ENCODE results near the gene LMNTD1. TPM values are rescaled to one million over a fixed set of nuclear protein-coding genes. Genes with fewer than 3 reads are reported as not detected.

LMNTD1 gene
- total RNA-seq, 6 donors from 2014 or later = 1.6 to 17.8 (median 5.8) TPM; not detected in 1

DNA sequence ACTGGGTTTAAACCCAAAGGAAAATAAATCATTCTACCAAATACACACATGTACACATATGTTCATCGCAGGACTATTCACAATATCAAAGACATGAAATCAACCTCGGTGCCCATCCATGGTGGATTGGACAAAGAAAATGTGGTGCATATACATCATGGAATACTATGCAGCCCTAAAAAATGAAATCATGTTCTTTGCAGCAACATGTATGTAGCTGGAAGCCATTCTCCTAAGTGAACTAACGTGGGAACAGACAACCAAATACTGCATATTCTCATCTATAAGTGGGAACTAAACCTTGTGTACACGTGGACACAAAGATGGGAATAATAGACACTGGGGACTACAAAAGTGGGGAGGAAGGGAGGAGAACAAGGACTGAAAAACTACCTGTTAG, 96.6 kb downstream of the LMNTD1 start:
- no peak overlapping the region for H3K4me3 ChIP-seq
- H3K9me3 ChIP-seq = no peaks in the 10 kb centered on the region
- H3K27me3 ChIP-seq = no peaks in the 10 kb centered on the region
- WGBS, 2 donors = 87 to 91% methylated on average over 4 of the region's 4 CpGs
- H3K27ac ChIP-seq = no peak overlapping the region
- H3K36me3 ChIP-seq = no peaks in the 10 kb centered on the region
- TF ChIP-seq POLR2AphosphoS5 (IDR thresholded peaks at IDR 0.05) = no peak
- DNase-seq (no peak), ATAC-seq (ENCODE audit: low FRiP score in 2 of 2) (no peak)
- H3K4me1 ChIP-seq = no peaks in the 10 kb centered on the region

DNA sequence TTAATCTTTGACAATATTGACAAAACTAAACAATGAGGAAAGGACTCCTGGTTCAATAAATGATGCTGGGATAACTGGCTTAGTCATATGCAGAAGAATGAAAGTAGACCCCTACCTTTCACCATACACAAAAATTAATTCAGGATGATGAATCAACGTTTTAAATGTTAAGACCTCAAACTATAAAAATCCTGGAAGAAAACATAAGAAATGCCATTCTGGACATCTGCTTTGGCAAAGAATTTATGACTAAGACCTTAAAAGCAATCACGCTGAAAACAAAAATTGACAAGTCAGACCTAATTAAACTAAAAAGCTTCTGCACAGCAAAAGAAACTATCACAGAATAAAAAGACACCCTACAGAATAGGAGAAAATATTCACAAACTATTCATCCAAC, 97.4 kb downstream of the LMNTD1 start:
- Histone ChIP-seq H3K9me3 (no peaks in the 10 kb centered on the region), H3K4me3 (no peak overlapping the region), H3K27ac (no peak overlapping the region), H3K36me3 (no peaks in the 10 kb centered on the region), H3K27me3 (no peaks in the 10 kb centered on the region), H3K4me1 (no peaks in the 10 kb centered on the region)
- no peak for ATAC-seq (ENCODE audit: low FRiP score in 2 of 2)
- TF ChIP-seq, protein P1, sequence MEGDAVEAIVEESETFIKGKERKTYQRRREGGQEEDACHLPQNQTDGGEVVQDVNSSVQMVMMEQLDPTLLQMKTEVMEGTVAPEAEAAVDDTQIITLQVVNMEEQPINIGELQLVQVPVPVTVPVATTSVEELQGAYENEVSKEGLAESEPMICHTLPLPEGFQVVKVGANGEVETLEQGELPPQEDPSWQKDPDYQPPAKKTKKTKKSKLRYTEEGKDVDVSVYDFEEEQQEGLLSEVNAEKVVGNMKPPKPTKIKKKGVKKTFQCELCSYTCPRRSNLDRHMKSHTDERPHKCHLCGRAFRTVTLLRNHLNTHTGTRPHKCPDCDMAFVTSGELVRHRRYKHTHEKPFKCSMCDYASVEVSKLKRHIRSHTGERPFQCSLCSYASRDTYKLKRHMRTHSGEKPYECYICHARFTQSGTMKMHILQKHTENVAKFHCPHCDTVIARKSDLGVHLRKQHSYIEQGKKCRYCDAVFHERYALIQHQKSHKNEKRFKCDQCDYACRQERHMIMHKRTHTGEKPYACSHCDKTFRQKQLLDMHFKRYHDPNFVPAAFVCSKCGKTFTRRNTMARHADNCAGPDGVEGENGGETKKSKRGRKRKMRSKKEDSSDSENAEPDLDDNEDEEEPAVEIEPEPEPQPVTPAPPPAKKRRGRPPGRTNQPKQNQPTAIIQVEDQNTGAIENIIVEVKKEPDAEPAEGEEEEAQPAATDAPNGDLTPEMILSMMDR (IDR thresholded peaks at IDR 0.05) = no peak
- no peak for TF ChIP-seq POLR2AphosphoS5 (IDR thresholded peaks at IDR 0.05)
- WGBS, 2 donors = 79 to 91% methylated on average over 2 of the region's 2 CpGs
- DNase-seq = no peak

DNA sequence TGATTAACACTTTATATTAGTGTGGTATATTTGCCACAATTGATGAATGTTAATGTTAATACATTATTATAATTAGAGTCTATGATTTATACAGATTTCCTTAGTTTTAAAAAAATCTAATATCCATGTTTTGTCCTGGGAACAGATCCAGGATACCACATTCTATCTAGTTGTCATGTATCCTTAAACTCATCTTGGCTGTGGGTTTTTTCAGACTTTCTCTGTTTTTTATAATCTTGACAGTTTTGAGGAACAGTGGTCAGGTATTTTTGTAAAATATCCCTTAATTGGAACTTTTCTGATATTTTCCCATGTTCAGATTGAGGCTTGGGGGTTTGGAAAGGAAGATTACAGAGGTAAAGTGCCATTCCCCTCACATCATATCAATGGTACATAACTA, 104.1 kb downstream of the LMNTD1 start:
- Histone ChIP-seq H3K36me3 (no peaks in the 10 kb centered on the region), H3K27me3 (no peaks in the 10 kb centered on the region), H3K4me1 (no peaks in the 10 kb centered on the region), H3K27ac (no peak overlapping the region), H3K9me3 (no peaks in the 10 kb centered on the region), H3K4me3 (no peak overlapping the region)
- ATAC-seq (ENCODE audit: low FRiP score in 2 of 2) (no peak), DNase-seq (no peak)
- TF ChIP-seq POLR2A (IDR thresholded peaks at IDR 0.05) (no peak), EP300 (IDR thresholded peaks at IDR 0.05) (no peak), POLR2AphosphoS5 (IDR thresholded peaks at IDR 0.05) (no peak)
- TF ChIP-seq, protein P1 (IDR thresholded peaks at IDR 0.05) = no peak

DNA sequence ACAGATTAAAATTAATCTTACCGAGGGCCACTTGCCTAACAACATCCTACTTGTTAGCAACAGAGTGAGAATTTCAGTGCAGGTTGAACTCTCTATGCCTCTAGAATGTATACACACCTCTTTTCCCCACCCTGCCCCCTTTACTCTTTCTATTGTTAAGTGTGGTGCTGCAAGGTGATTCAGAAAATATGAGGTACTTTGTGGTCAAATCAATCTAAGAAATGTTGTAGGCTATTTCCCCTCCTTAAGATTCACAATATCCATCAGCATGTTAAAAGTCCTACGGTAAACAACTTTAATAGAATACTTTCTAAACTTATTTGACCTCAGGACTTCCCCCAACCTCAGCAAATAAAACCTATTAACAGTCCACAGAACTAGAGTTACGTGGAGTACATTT, 106.0 kb downstream of the LMNTD1 start:
- Histone ChIP-seq H3K27ac (no peak overlapping the region), H3K27me3 (no peaks in the 10 kb centered on the region), H3K4me3 (no peak overlapping the region), H3K4me1 (no peaks in the 10 kb centered on the region), H3K9me3 (no peaks in the 10 kb centered on the region), H3K36me3 (no peaks in the 10 kb centered on the region)
- WGBS, 2 donors = 73 to 82% methylated on average over 3 of the region's 3 CpGs
- no peak for DNase-seq
- ATAC-seq (ENCODE audit: low FRiP score in 2 of 2) = no peak
- TF ChIP-seq EP300 (IDR thresholded peaks at IDR 0.05) (no peak), POLR2A (IDR thresholded peaks at IDR 0.05) (no peak), POLR2AphosphoS5 (IDR thresholded peaks at IDR 0.05) (no peak)
- TF ChIP-seq, protein P1 (IDR thresholded peaks at IDR 0.05) = no peak

DNA sequence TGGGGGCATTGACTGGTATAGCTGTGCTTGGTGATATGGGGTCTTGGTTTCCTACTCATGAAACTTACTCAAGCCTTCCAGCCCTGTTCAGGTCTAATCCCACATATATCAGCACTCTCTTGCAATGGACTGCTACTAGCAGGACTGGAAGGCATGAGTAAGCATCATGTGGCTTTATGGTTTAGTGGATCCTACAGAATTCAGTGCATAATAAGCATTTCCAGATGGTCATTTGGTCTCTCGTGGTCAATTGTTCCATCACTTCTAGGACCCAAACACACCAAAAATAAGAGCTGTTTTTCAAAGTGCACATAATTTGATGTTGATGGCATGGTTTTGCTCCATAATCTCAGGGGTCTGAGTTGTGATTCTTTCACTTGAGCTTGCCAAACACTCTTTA, 114.4 kb downstream of the LMNTD1 start:
- Histone ChIP-seq H3K4me1 (peaks cover 0 to 19% (median 4%) of the 10 kb centered on the region in 4 donors), H3K9me3 (no peaks in the 10 kb centered on the region), H3K27ac (no peak overlapping the region), H3K4me3 (no peak overlapping the region), H3K27me3 (no peaks in the 10 kb centered on the region), H3K36me3 (no peaks in the 10 kb centered on the region)
- TF ChIP-seq, protein P1 (IDR thresholded peaks at IDR 0.05) = no peak
- TF ChIP-seq POLR2AphosphoS5 (IDR thresholded peaks at IDR 0.05) (no peak), POLR2A (IDR thresholded peaks at IDR 0.05) (no peak), EP300 (IDR thresholded peaks at IDR 0.05) (no peak)
- DNase-seq = no peak
- 91 to 100% methylated on average over 1 of the region's 1 CpG for WGBS, 2 donors
- ATAC-seq (ENCODE audit: low FRiP score in 2 of 2) = no peak

Data from upper lobe of left lung (tissue), 6 donors.